ENCODE results near the gene ELK4.

GRCh38 chr1:205660361-205660760, 28.6 kb upstream of the ELK4 start:
- TF ChIP-seq CTCF (IDR thresholded peaks at IDR 0.05), result no peak
- TF ChIP-seq POLR2A (IDR thresholded peaks at IDR 0.05), result no peak

Measured in heart left ventricle (tissue), 13 donors.